Measurements from ENCODE around the gene BST1.

Gene BST1

DNA sequence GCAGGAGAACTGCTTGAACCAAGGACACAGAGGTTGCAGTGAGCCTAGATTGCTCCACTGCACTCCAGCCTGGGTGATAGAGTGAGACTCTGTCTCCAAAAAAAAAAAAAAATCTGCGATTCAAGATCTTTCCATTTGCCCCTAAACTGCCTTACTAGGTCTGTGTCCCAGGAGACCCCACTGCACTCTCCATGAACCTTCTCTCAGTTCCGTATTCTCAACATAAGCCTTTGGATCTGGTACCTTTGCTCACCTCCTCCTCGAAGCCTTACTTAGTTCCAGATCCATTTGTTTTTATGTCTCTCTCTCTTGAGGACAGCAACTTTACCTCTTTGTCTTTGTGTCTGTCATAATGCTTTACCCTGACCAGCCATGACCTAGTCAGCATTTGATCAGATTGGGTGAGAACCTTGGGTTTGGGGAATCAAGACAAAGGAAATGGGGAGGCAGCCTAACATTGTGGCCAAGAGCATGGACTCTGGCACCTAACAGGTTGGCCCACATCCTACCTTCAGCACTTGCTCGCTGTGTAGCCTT is 33.7 kb downstream of the BST1 start:
- no peak for TF ChIP-seq EZH2phosphoT487 (IDR thresholded peaks at IDR 0.05; ENCODE audit: borderline replicate concordance, low read length)
- peaks cover 3% of the 10 kb centered on the region; the same call in 1 of the 2 replicates for H3K9me3 ChIP-seq (ENCODE audit: control insufficient read depth, insufficient read depth, low read length)
- no peaks in the 10 kb centered on the region for H3K9me2 ChIP-seq (replicated peaks; ENCODE audit: control insufficient read depth, low read length)
- H3K27me3 ChIP-seq (ENCODE audit: control insufficient read depth, low read length), result no peaks in the 10 kb centered on the region
- no peaks in the 10 kb centered on the region for H3K36me3 ChIP-seq (ENCODE audit: control insufficient read depth, low read length)
- no peak overlapping the region for H3K4me2 ChIP-seq (ENCODE audit: low read length)
- no peak overlapping the region for H3K27ac ChIP-seq (ENCODE audit: low read depth, low read length)
- peaks cover 3% of the 10 kb centered on the region; the same call in 1 of the 2 replicates for H3K4me1 ChIP-seq (ENCODE audit: control insufficient read depth, low read length)
- H3F3A ChIP-seq (ENCODE audit: control insufficient read depth, insufficient read depth), result no peaks in the 10 kb centered on the region
- no peaks in the 10 kb centered on the region for H3K79me2 ChIP-seq (ENCODE audit: control insufficient read depth, low read length)
- no peaks in the 10 kb centered on the region for H4K20me1 ChIP-seq (ENCODE audit: control insufficient read depth, insufficient read depth, low read depth, low read length)
- no peak overlapping the region for H3K4me3 ChIP-seq (ENCODE audit: low read length)

DNA sequence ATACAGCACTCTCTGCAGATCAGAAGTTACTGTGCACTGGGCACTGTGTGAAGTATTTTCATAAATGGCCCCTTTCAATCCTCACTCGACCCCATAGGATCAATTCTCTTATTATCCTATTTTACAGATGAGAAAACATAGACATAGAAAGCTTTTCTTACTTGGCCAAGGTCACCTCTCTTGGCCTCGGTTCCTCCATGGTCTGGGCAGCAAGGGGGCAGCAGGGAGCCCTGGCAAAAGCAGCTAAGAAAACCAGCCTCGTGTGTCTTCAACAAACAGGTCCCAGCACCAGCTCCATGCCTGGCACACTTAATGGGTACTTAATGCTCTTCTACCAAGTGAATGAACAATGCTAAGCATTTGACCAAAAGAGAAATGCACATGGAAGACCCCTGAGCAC is 34.4 kb downstream of the BST1 start:
- H3K4me2 ChIP-seq (ENCODE audit: low read length), result no peak overlapping the region
- H3K27ac ChIP-seq (ENCODE audit: low read depth, low read length), result no peak overlapping the region
- no peak for TF ChIP-seq EZH2phosphoT487 (IDR thresholded peaks at IDR 0.05; ENCODE audit: borderline replicate concordance, low read length)
- TF ChIP-seq, protein P1, sequence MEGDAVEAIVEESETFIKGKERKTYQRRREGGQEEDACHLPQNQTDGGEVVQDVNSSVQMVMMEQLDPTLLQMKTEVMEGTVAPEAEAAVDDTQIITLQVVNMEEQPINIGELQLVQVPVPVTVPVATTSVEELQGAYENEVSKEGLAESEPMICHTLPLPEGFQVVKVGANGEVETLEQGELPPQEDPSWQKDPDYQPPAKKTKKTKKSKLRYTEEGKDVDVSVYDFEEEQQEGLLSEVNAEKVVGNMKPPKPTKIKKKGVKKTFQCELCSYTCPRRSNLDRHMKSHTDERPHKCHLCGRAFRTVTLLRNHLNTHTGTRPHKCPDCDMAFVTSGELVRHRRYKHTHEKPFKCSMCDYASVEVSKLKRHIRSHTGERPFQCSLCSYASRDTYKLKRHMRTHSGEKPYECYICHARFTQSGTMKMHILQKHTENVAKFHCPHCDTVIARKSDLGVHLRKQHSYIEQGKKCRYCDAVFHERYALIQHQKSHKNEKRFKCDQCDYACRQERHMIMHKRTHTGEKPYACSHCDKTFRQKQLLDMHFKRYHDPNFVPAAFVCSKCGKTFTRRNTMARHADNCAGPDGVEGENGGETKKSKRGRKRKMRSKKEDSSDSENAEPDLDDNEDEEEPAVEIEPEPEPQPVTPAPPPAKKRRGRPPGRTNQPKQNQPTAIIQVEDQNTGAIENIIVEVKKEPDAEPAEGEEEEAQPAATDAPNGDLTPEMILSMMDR (IDR thresholded peaks at IDR 0.05; ENCODE audit: low read depth, low read length, poor library complexity, severe bottlenecking), result peak; percentile 34
- no peaks in the 10 kb centered on the region for H3K36me3 ChIP-seq (ENCODE audit: control insufficient read depth, low read length)
- H3K9me3 ChIP-seq (ENCODE audit: control insufficient read depth, insufficient read depth, low read length), result peaks cover 3% of the 10 kb centered on the region; the same call in 1 of the 2 replicates
- H3K79me2 ChIP-seq (ENCODE audit: control insufficient read depth, low read length), result no peaks in the 10 kb centered on the region
- H3K9me2 ChIP-seq (replicated peaks; ENCODE audit: control insufficient read depth, low read length), result no peaks in the 10 kb centered on the region
- H4K20me1 ChIP-seq (ENCODE audit: control insufficient read depth, insufficient read depth, low read depth, low read length), result no peaks in the 10 kb centered on the region
- H3K4me3 ChIP-seq (ENCODE audit: low read length), result no peak overlapping the region
- H3F3A ChIP-seq (ENCODE audit: control insufficient read depth, insufficient read depth), result no peaks in the 10 kb centered on the region
- H3K27me3 ChIP-seq (ENCODE audit: control insufficient read depth, low read length), result no peaks in the 10 kb centered on the region
- peaks cover 3% of the 10 kb centered on the region; the same call in 1 of the 2 replicates for H3K4me1 ChIP-seq (ENCODE audit: control insufficient read depth, low read length)

DNA sequence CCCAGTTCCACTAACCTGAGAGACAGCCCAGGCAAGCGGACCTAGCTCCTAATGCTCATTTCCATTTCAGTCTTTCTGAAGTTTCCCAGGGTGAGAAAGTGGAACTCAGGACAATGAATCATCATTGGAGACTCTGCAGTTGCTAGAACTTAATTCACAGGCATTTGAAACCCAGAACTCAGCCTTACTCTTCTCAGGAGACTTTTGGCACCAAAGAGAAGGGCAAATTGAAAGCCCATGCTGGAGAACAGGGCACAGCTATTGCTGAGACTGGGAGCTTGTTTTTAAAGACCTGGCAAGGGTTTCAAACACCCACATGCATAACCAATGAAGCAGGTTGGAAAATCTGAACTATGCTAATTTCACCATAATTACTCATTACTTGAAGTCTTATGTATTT is 36.0 kb downstream of the BST1 start:
- Histone ChIP-seq H3K9me2 (replicated peaks; ENCODE audit: control insufficient read depth, low read length) (no peaks in the 10 kb centered on the region), H3K36me3 (ENCODE audit: control insufficient read depth, low read length) (no peaks in the 10 kb centered on the region), H3K4me3 (ENCODE audit: low read length) (no peak overlapping the region), H3K9me3 (ENCODE audit: control insufficient read depth, insufficient read depth, low read length) (peaks cover 5% of the 10 kb centered on the region; the same call in 1 of the 2 replicates), H3K27ac (ENCODE audit: low read depth, low read length) (no peak overlapping the region), H3F3A (ENCODE audit: control insufficient read depth, insufficient read depth) (no peaks in the 10 kb centered on the region), H3K4me1 (ENCODE audit: control insufficient read depth, low read length) (peaks cover 3% of the 10 kb centered on the region; the same call in 1 of the 2 replicates), H4K20me1 (ENCODE audit: control insufficient read depth, insufficient read depth, low read depth, low read length) (no peaks in the 10 kb centered on the region), H3K4me2 (ENCODE audit: low read length) (no peak overlapping the region), H3K79me2 (ENCODE audit: control insufficient read depth, low read length) (no peaks in the 10 kb centered on the region), H3K27me3 (ENCODE audit: control insufficient read depth, low read length) (no peaks in the 10 kb centered on the region)
- TF ChIP-seq, protein P1 (IDR thresholded peaks at IDR 0.05; ENCODE audit: low read depth, low read length, poor library complexity, severe bottlenecking), result no peak
- TF ChIP-seq EZH2phosphoT487 (IDR thresholded peaks at IDR 0.05; ENCODE audit: borderline replicate concordance, low read length), result no peak

DNA sequence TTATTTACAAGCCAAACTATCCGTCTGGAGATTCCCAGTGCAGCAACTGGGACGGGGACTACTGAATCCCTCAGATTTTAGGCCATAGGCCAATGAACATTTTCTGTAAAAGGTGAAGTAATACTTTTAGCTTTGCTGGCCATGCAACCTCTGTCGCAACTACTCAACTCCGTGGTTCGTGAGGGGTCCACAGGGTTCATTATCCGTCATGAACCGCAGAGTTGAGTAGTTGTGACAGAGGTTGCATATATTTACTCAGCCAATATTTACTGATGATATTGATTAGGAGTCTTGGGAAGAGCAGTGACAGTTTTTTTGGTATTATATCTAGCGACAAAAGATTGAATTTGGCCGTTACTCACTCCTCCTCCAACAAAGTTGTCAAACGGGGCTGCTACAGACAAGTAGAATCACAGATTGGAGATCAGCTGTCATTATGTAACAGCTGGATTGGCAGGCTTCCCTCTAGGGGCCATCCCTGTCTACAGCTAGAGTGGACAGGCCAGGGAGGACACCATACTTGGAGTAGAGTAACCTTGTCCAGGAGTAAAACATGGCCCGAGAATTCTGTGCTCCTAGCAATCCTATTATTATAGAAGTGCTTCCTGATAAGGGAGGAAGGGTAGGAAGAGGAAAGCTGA is 38.0 kb downstream of the BST1 start:
- H3K79me2 ChIP-seq (ENCODE audit: control insufficient read depth, low read length), result no peaks in the 10 kb centered on the region
- H3K27me3 ChIP-seq (ENCODE audit: control insufficient read depth, low read length), result no peaks in the 10 kb centered on the region
- no peak for TF ChIP-seq EZH2phosphoT487 (IDR thresholded peaks at IDR 0.05; ENCODE audit: borderline replicate concordance, low read length)
- TF ChIP-seq, protein P1 (IDR thresholded peaks at IDR 0.05; ENCODE audit: low read depth, low read length, poor library complexity, severe bottlenecking), result no peak
- no peak overlapping the region for H3K4me3 ChIP-seq (ENCODE audit: low read length)
- H3K4me1 ChIP-seq (ENCODE audit: control insufficient read depth, low read length), result no peaks in the 10 kb centered on the region
- peaks cover 5% of the 10 kb centered on the region; the same call in 1 of the 2 replicates for H3K9me3 ChIP-seq (ENCODE audit: control insufficient read depth, insufficient read depth, low read length)
- H3K9me2 ChIP-seq (replicated peaks; ENCODE audit: control insufficient read depth, low read length), result no peaks in the 10 kb centered on the region
- no peaks in the 10 kb centered on the region for H3F3A ChIP-seq (ENCODE audit: control insufficient read depth, insufficient read depth)
- H3K36me3 ChIP-seq (ENCODE audit: control insufficient read depth, low read length), result no peaks in the 10 kb centered on the region
- no peaks in the 10 kb centered on the region for H4K20me1 ChIP-seq (ENCODE audit: control insufficient read depth, insufficient read depth, low read depth, low read length)
- H3K4me2 ChIP-seq (ENCODE audit: low read length), result no peak overlapping the region
- no peak overlapping the region for H3K27ac ChIP-seq (ENCODE audit: low read depth, low read length)

Data from DOHH2 (cell line).